UCSD-AML1 (cell line): ENCODE results near the gene LTC4S.

Experiments used
- DNase-seq: peaks from one replicate; lab custom pipeline; 2025; ENCODE audit not compliant: unreplicated experiment; lab: John Stamatoyannopoulos, UW

The LTC4S gene

DNA sequence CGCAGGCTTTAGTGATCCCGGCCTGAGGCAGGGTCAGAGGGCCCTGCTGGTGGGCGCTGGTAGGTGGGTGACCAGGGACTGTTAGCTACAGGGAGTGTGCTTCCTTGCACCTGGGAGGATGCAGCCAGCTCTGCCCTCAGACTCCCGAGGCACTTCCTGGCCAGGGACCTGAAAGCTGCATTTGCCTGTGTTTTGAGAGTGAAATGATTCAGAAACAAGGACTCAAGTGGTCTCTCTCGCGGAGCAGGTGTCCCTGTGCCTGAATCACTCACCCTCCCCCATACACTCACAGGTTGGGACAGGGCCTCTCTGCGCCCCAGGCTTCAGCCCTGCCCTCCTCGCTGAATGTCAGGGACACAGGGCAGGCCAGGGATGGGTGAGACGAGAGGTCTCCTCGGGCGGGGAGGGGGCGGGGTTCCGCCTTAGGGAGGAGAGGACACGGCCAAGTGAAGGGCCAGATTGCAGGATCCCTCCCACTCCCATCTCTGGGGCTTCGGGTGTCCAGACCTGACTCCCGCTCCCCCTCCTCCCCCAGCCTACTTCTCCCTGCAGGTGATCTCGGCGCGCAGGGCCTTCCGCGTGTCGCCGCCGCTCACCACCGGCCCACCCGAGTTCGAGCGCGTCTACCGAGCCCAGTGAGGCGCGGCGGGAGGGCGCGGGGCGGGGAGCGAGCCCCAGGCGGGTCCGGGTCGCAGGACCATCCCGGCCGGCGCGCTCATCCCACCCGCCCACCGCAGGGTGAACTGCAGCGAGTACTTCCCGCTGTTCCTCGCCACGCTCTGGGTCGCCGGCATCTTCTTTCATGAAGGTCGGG is 1.5 kb downstream of the LTC4S start:
- peak; percentile 31 for DNase-seq

DNA sequence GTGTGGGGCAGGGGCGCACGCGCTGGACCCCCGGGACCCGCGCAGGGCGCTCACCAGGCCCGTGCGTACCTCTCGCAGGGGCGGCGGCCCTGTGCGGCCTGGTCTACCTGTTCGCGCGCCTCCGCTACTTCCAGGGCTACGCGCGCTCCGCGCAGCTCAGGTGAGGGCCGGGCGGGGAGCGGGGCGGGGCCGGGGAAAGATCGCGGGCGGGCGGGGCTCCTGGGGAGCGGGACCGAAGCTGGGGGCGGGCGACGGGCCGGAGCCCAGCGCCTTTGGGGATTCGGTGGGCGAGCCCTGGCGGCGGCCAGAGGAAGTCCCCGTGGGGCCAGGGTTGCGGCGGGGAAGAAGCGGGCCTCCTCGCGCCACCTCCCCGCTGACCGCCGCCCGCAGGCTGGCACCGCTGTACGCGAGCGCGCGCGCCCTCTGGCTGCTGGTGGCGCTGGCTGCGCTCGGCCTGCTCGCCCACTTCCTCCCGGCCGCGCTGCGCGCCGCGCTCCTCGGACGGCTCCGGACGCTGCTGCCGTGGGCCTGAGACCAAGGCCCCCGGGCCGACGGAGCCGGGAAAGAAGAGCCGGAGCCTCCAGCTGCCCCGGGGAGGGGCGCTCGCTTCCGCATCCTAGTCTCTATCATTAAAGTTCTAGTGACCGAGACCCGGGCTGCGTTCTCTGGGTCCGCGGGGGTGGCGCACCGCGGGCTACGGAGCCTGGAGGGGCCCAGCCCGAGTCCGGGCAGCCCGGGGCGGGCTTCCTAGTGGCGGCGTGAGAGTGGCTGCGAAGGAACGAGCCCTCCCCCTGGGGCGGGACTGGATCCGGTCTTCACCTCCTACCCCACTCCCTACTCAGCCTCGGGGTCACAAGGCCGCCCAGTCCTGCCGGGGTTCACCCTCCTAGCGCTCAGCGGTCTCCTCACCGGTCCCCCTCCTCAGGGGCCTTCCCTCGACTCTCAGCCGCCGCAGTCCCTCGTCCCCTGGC is 2.4 kb downstream of the LTC4S start:
- DNase-seq = peak; percentile 87

DNA sequence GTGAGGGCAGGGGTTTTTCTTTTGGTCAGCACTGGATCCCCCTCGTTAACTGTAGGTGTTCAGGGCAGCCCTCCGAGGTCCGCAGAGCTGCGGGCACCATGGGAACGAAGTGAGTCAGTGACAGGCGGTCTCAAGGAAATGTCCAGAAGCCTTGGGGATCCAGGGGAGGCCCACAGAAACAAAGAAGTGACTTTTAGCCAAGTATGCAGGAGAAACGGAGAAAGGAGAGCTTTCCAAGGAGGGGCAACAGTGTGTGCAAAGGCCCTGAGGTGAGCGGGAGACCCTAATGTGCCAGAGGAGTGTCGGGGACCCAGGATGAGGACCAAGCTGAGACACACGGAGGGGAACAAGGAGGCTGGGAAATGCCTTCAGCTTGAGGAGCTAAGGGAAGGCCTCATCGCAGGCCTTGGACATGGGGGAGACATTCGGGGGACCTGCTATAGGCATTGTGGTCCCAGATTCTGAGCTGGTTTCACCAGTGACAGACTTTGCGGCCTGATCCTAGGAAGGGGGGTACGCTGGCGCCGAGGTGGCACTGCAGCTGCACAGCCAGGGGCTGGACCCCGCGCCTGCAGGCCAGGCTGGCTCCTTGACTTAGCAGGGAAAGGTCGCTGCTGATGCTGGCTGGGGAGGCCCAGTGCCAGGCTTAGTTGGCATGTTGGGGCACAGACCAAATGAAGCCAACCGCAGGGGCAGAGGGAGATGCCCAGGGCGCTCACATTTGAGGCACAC is 3.3 kb downstream of the LTC4S start:
- DNase-seq = no peak

DNA sequence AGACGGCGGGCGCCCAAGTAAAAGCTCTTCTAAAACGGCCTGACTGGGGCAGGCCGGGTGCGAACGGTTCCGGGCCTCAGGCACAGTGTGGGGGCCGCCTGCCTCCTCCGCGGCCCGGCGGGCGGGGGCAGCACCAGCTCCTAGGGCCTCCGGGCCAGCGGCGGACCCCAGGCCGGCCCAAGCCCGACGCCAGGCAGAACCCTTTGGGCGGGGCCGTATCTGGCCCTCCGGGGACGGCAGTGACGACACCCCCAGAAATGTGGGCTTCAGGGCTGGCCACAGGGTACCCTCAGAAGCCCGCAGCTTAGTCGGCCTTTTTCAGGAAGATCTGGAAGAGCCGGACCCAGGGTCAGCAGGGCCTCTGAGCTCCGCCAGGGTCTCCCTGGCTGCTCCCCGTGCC is 4.0 kb downstream of the LTC4S start:
- DNase-seq = no peak

DNA sequence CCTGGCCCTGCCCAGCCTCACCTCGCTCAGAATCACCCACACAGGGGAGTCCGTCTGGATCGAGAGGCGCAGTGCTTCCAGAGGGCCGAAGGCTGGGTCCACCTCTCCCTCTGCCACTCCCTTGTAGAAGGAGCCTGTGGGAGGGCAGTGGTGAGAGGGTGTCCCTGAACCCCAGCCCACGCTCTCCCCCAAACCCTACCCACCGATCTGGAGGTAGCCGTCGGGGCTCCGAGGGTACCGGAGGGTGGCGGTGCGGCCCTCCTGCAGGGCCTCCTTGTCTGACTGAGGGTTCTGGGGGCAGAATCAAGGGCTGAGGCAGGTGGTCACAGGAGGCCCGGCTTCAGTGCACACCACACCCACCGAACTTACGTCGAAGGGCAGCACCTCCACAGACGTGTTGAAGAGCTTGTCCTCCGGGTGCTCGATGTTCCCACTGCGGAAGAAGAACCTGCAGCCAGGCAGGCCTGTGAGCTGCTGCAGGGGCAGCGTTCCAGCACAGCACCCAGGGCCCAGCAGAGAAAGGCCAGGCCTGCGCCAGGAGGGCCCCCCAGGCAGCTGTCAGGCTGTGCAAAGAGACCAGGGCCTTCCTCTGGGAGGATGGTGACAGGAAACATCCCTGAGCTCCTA is 4.5 kb downstream of the LTC4S start:
- no peak for DNase-seq

DNA sequence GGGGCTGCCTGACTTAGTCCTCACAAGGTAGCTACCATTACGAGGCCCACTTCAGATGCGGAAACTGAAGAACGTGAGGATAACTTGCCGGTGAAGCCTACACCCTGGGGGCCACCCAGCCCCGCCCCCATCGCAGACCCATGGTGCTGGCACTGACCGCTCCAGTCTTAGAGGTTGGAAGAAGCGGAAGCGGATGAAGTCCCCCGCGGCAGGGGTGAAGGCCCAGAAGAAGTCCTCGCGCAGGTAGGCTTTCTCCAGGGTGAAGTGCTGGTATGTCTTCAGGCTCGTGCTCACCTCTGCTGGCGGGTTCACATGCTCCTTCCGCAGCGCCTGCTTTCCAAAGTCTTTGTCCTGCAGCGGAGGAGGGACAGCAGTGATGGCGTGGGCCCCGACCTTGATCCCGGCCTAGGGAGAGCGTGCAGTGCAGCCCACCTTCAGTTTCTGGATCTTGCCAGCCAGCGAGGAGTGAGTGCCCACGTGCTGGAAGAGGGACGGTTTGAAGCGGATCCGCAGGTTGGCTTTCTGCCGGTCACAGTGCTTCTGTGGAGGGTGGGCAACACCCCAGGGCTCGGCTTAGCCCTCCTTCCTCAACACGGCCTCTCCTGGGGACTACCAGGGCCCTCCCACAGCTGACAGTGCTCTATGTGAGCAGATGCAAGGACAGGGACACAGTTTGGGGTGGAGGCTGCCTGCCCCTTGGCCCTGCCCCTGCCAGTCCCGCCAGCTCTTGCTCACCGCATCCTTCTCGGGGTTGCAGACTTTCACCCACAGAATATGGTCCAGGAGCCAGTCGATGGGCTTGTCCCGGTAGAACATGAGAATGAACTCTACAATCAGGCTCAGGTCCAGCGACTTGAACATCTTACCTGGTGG is 5.2 kb downstream of the LTC4S start:
- no peak for DNase-seq

DNA sequence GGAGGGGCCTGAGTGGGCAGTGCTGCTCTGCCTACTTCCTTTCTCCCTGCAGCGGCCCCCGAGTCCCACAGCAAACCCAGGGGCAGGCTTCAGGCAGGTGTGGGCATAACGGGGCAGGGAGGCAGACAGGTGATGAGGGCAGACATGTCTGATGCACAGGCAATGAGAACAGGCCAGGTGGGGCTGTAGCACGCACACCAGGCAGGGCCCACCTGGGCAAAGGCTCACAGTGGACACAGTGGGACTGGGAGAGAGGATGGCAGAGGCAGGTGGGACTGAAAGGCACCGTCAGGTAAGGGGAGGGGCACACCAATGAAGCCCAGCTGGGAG is 5.8 kb downstream of the LTC4S start:
- DNase-seq = no peak

DNA sequence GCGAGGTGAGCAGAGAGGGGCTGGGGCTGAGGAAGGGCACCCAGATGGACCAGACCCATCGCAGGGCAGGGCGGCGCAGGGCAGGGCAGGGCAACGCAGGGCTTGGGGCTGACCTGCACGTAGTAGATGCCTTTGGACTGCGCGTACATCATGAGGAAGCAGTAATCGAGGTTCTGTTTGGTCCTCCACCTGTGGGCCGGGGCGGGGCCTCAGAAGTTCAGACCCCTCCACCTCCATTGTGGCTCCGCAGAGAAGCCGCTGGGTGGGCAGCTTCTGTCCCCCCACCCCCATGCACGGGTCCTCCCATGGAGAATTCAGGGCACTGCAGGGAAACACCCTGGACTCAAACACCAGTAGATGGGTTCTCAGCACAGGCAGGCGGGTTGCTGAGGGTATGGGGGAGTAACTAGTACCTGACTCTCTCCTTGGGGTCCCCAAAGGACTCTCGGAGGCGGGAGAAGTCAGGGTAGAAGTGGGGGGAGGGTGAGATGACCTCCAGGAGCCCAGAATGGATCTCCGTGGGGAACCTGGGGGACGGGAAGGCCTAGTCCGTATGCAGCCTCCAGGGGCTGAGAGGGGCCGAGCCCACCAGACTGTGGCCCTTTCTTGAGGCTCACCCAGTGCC is 6.4 kb downstream of the LTC4S start:
- no peak for DNase-seq

DNA sequence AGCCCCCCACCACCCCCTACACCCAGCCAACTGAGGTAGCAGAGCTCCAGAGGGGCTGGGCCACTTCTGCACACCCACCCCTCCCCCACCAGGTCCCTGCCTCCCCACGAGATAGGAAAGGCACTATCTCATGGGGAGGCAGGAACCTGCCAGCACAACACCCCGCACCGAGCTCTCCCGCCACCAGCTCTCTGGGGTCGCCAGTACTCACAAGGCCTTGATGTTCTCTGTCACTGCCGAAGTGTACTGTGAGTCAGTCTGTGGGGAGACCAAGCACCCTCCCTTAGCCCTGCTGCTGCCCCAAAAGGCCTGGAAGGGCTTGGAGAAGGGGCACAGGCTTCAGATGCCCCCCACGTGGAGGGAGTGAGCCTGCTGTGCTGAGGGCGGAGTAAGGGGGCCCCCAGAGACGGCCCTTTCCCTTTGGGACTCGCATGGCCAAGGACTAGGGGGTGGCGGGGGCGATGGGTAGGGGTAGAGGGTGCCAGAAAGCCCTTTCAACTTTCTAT is 7.0 kb downstream of the LTC4S start:
- DNase-seq = no peak

DNA sequence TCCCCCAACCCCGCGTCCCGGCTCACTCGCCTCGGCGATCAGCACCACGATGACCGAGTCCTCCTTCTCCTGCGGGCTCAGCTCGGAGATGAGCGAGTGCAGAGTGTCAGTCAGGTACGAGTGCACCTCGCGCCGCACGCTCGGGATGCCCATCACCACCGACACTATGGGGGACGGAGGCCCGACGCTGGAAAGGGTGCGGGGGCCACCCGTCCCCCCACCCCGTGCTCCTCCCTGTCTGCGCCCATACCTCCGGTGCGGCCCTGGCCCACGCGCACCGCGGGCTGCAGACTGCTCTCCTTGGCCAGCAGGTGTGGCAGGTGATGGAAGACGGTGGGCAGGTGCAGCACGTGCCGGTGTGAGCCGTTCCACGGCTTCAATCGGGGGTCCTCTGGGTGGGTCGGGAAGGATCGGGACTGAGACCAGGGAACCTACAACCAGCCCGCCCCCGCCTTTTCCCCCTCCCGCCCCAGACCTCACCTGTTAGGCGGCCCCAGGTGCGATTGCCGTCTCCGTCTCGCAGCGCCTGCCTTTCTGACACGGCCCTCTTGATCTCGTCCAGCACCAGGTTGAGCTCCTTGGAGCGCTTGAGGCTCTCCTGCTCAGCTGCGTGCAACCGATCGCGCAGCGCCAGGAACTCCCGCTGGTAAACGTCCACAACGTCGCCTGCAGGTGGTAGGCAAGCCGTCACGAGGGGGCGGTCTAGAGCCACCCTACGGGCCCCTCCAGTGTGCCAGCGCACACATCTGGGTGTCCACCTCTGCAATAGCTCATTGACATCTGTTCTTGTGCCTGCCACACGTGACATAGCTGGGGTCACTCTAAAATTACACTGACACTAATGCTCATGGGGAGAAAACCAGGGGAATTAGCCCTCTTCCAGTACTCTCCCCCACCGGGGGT is 7.8 kb downstream of the LTC4S start:
- DNase-seq = peak; percentile 47

DNA sequence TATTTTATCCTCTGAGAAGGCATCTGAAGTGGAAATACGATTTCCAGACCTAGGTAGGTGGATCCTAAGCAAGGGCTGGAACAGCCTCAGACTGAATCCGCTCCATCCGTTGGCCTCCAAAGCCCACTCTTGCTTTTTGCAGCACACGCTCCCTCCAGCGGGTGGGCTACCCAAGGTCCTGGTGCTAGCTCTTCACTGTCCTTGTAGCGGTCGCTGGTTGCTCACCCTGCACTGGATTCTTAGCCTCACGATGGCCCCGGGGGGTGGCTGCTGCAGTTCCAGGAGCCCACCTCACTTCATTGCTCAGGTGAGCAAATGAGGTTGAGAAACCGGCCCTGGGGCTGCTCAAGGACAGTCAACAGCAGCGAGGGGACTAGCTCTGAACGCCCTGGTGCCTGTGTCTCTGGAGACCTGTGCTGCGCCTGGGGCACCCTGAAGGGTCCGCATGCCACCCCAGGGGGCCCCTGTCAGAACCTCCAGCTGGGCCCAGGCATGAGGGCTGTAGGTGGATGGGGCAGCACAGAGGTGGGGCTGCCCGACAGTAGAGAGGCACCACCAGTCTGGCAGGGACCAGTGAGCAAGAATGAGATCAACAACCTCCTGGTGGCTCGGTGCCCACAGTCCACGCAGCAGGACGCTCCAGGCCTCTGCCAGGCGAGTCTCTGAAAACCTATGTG is 8.6 kb downstream of the LTC4S start:
- no peak for DNase-seq

DNA sequence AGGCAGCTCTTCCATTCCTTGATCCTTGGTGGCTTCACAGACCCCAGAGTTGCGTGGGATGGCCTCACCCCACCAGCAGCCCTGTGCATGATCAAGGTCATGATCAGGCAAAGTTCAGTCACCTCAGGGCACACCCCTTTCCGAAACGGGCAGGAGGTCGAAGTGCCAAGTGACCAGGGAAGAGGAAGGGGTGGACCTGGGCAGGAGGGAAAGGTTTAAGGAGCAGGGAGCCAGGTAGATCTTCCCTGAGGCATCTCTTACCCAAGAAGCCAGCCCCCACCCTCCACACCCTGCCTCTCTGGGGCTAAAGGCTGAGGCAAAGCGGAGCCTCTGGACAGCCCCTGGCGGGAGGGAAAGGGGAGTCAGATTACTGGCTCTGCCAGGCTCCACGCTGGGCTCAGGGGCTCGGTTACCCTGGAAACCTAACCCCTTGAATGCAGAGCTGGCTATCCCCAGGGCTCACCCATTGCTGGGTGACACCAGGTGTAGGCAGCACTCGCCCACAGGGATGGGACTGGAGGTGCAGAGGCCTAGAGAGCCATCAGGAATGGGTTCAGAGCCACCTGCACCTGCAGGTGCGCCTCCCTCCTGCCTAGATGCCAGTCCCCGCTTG is 9.3 kb downstream of the LTC4S start:
- no peak for DNase-seq

DNA sequence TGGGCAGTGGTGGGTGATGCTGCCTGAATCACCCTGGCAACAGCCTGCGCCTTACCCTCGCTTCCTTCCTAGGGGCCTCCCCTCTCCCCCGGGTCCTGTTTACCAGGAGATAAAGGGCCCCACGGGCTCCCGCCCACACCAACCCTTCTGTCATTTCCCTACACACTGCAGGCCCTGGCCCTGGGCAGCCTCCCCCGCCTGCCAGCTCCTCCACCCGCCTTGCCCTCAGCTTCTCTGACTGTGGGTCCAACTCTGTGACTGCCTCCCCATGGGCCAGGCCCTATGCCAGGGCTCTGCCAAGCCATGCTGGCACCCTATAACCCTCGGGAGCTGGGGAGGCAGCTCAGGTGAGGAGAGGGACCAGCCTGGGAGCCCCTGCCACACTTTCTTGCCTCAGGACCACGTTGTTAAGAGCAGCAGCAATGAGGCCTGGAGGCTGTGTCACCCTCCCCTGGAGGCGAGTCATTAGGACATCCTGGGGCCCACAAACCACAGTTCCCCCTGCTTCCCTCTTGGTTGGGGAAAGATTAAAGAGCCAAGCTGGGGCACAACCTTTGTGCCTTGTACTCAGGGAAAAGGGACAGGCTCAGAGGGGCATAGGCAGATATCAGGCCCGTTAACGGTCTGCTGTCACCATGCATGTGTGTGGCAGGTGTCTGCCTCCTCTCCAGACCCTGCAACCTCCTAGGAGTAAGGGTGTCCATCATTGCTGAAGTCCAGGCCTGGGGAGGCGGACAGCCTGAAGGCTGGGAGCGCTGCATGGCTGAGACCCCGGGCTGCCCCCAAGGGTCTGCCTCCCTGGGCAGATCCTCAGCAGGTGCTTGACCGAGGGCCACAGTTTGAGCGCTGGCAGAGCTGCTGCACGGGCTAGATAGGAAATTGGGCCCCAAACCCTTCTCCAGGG is 10.1 kb downstream of the LTC4S start:
- peak; percentile 87 for DNase-seq

DNA sequence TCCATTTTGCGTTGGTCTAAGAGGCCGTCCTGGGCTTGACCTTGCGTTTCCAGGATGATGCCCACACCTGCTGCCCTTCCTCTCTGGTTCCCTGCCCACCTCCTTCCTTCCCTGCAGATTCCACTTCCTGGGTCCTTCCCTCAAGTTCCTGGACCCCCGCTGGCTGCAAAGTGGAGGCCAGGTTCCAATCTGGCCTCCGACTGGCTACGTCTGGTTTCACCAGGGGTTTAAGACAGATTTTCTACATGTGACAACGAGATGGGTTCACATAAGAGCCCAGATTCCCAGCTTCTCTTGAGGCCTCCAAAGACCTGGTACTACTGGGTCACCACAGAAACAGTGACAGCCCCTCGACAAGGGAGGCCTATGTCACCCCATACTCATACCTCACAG is 10.8 kb downstream of the LTC4S start:
- DNase-seq = no peak

DNA sequence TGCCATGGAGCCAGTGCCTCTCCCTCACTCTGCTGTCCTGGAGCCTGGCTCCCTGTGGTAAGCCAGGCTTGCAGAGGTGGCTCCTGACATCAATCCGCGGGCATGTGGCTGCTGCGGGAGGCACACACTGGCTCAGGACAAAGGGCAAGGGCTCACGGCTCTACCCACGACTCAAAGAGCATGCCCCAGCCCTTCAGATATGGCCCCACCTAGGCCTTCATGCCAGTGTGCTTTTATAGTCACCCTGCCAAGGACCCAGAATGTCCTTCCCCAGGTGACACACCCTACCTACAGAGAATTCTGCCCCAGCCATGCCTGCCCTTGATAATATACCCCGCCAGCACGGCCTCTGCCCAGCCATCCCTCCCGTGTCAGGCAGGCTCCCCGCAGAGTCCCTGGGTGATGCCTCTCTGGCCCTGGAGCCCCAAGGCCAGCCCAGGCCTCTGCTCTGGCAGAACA is 11.3 kb downstream of the LTC4S start:
- DNase-seq = no peak

DNA sequence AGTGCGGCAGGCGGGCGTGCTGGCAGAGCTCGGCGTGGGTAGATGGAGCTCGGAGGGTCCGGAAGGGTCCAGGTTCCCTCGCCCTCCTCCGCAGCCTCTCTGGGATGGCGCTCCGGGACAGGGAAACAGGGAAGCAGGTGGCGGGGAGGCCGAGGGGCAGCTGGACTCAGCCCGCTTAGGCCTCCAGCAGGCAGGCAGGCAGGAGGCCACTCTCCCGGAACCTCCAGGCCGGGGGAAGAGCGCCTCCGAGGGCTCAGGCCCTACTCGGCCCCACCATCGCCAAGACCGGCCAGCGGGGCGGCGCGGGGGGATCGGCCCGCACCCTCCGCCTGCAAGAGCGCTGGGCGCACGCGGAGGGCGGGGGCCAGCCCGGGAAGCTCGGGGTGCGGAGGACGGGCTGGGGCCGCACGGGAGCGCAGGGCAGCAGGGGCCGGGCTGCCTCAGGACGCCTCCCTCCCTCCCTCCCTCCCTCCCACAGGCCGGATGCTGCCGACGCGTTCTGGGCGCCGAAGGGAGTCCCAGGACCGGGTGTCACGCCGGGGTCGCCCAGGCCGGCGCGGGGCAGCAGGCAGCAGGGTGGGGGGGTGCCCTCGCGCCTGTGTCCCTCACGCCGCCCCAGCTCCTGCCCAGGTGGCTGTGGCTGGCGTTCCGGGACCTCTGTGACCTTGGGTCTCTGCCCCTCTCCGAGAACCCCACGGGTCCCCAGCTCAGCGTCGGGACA is 11.9 kb downstream of the LTC4S start:
- DNase-seq = peak; percentile 64
